ENCODE data around the gene ASB10. TPM values are rescaled to one million over a fixed set of nuclear protein-coding genes. Genes with fewer than 3 reads are reported as not detected.

ASB10 gene
- total RNA-seq, 4 donors from 2014 or later = not detected

DNA sequence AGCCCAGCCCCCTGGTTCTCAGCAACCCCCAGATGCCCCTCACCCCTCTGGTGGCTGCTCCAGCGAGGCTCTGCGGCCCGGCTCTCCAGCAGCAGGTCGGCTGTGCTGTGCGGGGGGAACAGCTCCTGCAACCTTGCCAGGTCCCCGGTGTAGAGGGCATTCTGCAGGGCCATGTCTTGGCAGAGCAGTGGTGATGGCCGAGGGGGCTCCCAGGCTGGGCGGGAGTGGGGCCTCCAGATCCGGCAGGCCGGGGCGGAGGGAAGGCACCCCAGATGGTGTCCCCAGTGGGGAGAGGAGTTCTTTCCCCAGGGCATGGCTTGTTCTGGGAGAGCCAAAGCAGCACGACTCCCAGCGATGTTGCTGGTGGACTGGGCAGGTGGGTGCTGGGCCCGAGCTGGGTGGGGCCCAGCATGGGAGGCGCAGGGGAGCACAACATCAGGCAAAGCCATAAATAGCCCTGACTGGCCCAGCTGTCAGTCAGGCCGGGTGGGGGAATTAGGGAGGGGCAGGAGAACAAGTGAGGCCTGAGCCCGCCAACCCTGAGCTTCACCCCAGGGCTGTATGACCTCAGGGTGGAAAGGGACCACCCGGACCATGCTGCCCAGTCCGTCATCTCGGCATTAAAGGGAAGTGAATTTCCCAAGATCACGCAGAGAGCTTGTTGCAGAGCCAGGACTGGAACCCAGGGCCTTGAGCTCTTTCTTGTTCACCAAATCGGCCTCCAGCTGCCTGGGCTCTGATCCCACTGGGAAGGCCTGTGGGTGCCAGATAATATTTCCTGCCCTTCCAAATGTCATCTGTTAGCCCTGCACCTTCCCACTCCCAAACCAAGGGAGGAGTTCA is 580 bp upstream of the ASB10 start:
- no peak overlapping the region for H3K27ac ChIP-seq
- 50 to 70% methylated on average over 7 to 10 of the region's 22 CpGs for WGBS, 2 donors
- no peaks in the 10 kb centered on the region for H3K36me3 ChIP-seq
- no peak for DNase-seq
- intact Hi-C loops (cut with DNase I) = no loop called here
- peaks cover 0 to 14% (median 0%) of the 10 kb centered on the region in 4 donors for H3K27me3 ChIP-seq
- no peaks in the 10 kb centered on the region for H3K9me3 ChIP-seq
- TF ChIP-seq POLR2A (IDR thresholded peaks at IDR 0.05) = no peak
- TF ChIP-seq, protein P1, sequence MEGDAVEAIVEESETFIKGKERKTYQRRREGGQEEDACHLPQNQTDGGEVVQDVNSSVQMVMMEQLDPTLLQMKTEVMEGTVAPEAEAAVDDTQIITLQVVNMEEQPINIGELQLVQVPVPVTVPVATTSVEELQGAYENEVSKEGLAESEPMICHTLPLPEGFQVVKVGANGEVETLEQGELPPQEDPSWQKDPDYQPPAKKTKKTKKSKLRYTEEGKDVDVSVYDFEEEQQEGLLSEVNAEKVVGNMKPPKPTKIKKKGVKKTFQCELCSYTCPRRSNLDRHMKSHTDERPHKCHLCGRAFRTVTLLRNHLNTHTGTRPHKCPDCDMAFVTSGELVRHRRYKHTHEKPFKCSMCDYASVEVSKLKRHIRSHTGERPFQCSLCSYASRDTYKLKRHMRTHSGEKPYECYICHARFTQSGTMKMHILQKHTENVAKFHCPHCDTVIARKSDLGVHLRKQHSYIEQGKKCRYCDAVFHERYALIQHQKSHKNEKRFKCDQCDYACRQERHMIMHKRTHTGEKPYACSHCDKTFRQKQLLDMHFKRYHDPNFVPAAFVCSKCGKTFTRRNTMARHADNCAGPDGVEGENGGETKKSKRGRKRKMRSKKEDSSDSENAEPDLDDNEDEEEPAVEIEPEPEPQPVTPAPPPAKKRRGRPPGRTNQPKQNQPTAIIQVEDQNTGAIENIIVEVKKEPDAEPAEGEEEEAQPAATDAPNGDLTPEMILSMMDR (IDR thresholded peaks at IDR 0.05) = no peak
- H3K4me1 ChIP-seq = no peaks in the 10 kb centered on the region
- no peak overlapping the region for H3K4me3 ChIP-seq

DNA sequence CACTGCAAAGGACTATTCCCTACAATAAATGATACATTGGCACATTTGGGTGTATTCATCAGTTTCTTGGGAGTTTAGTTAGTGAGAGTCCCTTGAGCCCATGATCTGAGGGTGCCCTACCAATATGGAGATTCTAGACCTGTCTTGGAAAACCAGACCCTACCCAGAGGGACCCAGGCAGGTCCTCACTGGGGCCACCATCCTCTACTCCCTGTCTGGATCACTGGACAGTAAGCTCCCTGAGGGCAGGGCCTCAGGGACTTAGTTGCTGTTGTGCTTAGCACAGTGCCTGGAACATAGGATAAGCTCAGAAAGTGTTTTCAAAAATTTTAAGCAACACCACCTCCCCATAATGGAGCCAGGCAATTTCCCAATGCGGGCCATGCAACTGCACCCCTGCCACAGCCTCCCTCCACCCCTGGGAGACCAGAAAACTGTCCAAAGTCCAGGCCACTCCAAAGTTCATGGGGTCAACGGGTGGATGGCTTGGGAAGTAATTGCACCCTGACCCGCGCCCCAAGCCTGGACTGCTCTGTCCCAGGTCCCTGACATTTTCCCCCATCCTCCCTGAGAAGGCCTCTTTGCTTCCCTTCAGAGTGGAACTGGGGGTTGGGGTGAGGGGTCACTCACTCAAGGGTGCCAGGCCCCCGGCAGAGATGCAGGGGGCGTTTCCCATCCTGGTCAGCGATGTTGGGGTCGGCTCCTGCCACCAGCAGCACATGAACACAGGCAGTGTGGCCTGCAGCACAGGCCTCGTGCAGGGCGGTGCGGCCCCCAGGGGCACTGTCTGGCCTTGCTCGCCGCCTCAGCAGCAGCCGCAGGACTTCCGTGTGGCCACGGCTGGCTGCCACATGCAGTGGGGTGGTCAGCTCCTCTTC is 1.0 kb downstream of the ASB10 start:
- Histone ChIP-seq H3K27me3 (peaks cover 0 to 20% (median 0%) of the 10 kb centered on the region in 4 donors), H3K27ac (no peak overlapping the region), H3K9me3 (no peaks in the 10 kb centered on the region), H3K4me1 (no peaks in the 10 kb centered on the region), H3K4me3 (no peak overlapping the region), H3K36me3 (no peaks in the 10 kb centered on the region)
- intact Hi-C loops (cut with DNase I) = no loop called here
- TF ChIP-seq, protein P1 (IDR thresholded peaks at IDR 0.05) = no peak
- TF ChIP-seq POLR2A (IDR thresholded peaks at IDR 0.05) = no peak
- DNase-seq = no peak
- WGBS, 2 donors = 78 to 84% methylated on average over 7 to 14 of the region's 16 CpGs

DNA sequence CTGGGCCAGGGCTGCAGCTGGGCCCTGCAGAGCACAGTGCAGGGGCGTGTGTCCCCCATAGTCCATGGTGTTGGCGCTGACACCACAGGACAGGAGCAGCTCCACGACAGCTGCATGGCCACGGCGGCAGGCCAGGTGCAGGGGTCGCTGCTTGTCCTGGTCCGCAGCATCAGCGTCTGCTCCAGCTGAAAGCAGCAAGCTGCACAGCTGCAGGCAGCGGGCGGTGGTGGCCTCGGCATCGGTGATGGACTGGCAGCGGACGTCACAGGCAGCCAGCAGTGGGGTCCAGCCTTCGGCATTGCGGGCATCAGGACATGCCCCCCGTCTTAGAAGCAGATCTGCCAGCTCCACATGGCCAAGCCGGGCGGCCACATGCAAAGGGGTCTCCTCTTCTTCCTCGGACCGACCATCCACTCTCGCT is 6.0 kb downstream of the ASB10 start:
- 78 to 100% methylated on average over 1 to 7 of the region's 22 CpGs for WGBS, 2 donors
- H3K4me3 ChIP-seq = no peak overlapping the region
- H3K27me3 ChIP-seq = peaks cover 0 to 48% (median 0%) of the 10 kb centered on the region in 4 donors
- H3K9me3 ChIP-seq = no peaks in the 10 kb centered on the region
- H3K36me3 ChIP-seq = no peaks in the 10 kb centered on the region
- no peak overlapping the region for H3K27ac ChIP-seq
- no peaks in the 10 kb centered on the region for H3K4me1 ChIP-seq
- no peak for DNase-seq
- TF ChIP-seq, protein P1 (IDR thresholded peaks at IDR 0.05) = no peak
- no peak for TF ChIP-seq POLR2A (IDR thresholded peaks at IDR 0.05)
- intact Hi-C loops (cut with DNase I) = no loop called here

GRCh38 chr7:151179946-151180345 is 7.1 kb downstream of the ASB10 start:
- H3K4me1 ChIP-seq = no peaks in the 10 kb centered on the region
- H3K27ac ChIP-seq = no peak overlapping the region
- H3K9me3 ChIP-seq = no peaks in the 10 kb centered on the region
- 66 to 100% methylated on average over 1 to 4 of the region's 4 CpGs for WGBS, 2 donors
- intact Hi-C loops (cut with DNase I) = no loop called here
- H3K27me3 ChIP-seq = peaks cover 0 to 59% (median 0%) of the 10 kb centered on the region in 4 donors
- H3K4me3 ChIP-seq = no peak overlapping the region
- H3K36me3 ChIP-seq = no peaks in the 10 kb centered on the region
- no peak for DNase-seq
- TF ChIP-seq POLR2A (IDR thresholded peaks at IDR 0.05) = no peak
- TF ChIP-seq, protein P1 (IDR thresholded peaks at IDR 0.05) = no peak

Measured in esophagus squamous epithelium (tissue), 5 donors.